GM21390 (cell line): ENCODE results near the gene SNX8.

Experiments
- ATAC-seq: cut with Tn5 transposase; IDR thresholded peaks from one replicate; pipeline ENCODE4 v1.9.1; 2021; ENCODE audit not compliant: unreplicated experiment

Gene SNX8

GRCh38 chr7:2247141-2247995 lies 66.9 kb downstream of the SNX8 start:
- ATAC-seq: no peak

GRCh38 chr7:2245883-2246675 lies 68.2 kb downstream of the SNX8 start:
- no peak for ATAC-seq

GRCh38 chr7:2244404-2244995 lies 69.7 kb downstream of the SNX8 start:
- no peak for ATAC-seq

GRCh38 chr7:2243458-2243857 lies 70.8 kb downstream of the SNX8 start:
- ATAC-seq: no peak

GRCh38 chr7:2242541-2243429 lies 71.5 kb downstream of the SNX8 start:
- peak; percentile 18 for ATAC-seq

GRCh38 chr7:2241580-2242540 lies 72.4 kb downstream of the SNX8 start, which contains the start of the genes MRM2 and NUDT1:
TSS of gene MRM2 (minus strand) at chr7:2242205. CDS start at chr7:2242169, 36 bp downstream.
TSS of gene NUDT1 (plus strand) at chr7:2242226. CDS start at chr7:2244575, 2,349 bp downstream.
- peak; percentile 79 for ATAC-seq

- no peak for ATAC-seq
Observed at GRCh38 chr7:2239242-2239641, 75.0 kb downstream of the SNX8 start.

- peak; percentile 56 for ATAC-seq
Observed at GRCh38 chr7:2237109-2237602, 77.1 kb downstream of the SNX8 start.

GRCh38 chr7:2233926-2234325 lies 80.3 kb downstream of the SNX8 start:
- no peak for ATAC-seq

- ATAC-seq: peak; percentile 68
Observed at GRCh38 chr7:2232766-2233520, 81.3 kb downstream of the SNX8 start, which contains the start of gene MAD1L1. TSS of gene MAD1L1 (minus strand) at chr7:2232945. CDS start at chr7:2230133, 2,812 bp downstream.

- ATAC-seq: peak; percentile 32
Observed at GRCh38 chr7:2231992-2232765, 82.1 kb downstream of the SNX8 start.

GRCh38 chr7:2230882-2231281 lies 83.4 kb downstream of the SNX8 start:
- no peak for ATAC-seq

GRCh38 chr7:2230226-2230625 lies 84.0 kb downstream of the SNX8 start:
- no peak for ATAC-seq

- no peak for ATAC-seq
Observed at GRCh38 chr7:2229467-2229866, 84.8 kb downstream of the SNX8 start.

- no peak for ATAC-seq
Observed at GRCh38 chr7:2228921-2229320, 85.3 kb downstream of the SNX8 start.

- ATAC-seq: no peak
Observed at GRCh38 chr7:2227699-2228098, 86.5 kb downstream of the SNX8 start.

GRCh38 chr7:2225830-2226229 lies 88.4 kb downstream of the SNX8 start:
- ATAC-seq: no peak

GRCh38 chr7:2225336-2225735 lies 88.9 kb downstream of the SNX8 start:
- no peak for ATAC-seq
